ENCODE data around the gene SPRED2.

DNA sequence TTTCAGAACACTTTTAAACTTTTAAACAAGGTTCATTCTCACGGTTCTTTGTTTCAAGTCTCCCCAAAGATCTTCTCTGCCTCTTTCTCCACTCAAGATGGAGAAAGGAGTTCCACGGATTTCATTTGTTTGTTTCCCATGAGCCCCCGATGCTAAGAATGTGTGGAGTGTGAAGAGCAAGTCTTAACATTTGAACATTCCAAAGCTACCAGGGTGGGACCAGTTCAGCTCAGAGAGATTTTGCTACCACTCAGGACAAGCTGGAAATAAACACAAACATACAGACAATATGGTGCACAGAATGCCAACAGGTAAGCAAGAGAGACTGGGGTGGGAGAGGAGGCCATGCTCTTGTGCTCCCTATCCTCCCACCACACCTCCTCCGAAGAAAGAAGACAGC lies 56.7 kb downstream of the SPRED2 start:
- TF ChIP-seq, protein P1, sequence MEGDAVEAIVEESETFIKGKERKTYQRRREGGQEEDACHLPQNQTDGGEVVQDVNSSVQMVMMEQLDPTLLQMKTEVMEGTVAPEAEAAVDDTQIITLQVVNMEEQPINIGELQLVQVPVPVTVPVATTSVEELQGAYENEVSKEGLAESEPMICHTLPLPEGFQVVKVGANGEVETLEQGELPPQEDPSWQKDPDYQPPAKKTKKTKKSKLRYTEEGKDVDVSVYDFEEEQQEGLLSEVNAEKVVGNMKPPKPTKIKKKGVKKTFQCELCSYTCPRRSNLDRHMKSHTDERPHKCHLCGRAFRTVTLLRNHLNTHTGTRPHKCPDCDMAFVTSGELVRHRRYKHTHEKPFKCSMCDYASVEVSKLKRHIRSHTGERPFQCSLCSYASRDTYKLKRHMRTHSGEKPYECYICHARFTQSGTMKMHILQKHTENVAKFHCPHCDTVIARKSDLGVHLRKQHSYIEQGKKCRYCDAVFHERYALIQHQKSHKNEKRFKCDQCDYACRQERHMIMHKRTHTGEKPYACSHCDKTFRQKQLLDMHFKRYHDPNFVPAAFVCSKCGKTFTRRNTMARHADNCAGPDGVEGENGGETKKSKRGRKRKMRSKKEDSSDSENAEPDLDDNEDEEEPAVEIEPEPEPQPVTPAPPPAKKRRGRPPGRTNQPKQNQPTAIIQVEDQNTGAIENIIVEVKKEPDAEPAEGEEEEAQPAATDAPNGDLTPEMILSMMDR (IDR thresholded peaks at IDR 0.05; ENCODE audit: insufficient read depth, low read length) = no peak
- TF ChIP-seq POLR2AphosphoS5 (IDR thresholded peaks at IDR 0.05; ENCODE audit: low read depth) (no peak), SPI1 (IDR thresholded peaks at IDR 0.05; ENCODE audit: borderline replicate concordance, low read depth) (no peak)
- TF ChIP-seq, protein P2, sequence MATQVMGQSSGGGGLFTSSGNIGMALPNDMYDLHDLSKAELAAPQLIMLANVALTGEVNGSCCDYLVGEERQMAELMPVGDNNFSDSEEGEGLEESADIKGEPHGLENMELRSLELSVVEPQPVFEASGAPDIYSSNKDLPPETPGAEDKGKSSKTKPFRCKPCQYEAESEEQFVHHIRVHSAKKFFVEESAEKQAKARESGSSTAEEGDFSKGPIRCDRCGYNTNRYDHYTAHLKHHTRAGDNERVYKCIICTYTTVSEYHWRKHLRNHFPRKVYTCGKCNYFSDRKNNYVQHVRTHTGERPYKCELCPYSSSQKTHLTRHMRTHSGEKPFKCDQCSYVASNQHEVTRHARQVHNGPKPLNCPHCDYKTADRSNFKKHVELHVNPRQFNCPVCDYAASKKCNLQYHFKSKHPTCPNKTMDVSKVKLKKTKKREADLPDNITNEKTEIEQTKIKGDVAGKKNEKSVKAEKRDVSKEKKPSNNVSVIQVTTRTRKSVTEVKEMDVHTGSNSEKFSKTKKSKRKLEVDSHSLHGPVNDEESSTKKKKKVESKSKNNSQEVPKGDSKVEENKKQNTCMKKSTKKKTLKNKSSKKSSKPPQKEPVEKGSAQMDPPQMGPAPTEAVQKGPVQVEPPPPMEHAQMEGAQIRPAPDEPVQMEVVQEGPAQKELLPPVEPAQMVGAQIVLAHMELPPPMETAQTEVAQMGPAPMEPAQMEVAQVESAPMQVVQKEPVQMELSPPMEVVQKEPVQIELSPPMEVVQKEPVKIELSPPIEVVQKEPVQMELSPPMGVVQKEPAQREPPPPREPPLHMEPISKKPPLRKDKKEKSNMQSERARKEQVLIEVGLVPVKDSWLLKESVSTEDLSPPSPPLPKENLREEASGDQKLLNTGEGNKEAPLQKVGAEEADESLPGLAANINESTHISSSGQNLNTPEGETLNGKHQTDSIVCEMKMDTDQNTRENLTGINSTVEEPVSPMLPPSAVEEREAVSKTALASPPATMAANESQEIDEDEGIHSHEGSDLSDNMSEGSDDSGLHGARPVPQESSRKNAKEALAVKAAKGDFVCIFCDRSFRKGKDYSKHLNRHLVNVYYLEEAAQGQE (IDR thresholded peaks at IDR 0.05; ENCODE audit: insufficient replicate concordance, low read depth) = no peak
